ENCODE results near the gene DHRS1.
A peak's percentile ranks its signal among the peaks of the same experiment; 100 is the strongest.

The DHRS1 gene

DNA sequence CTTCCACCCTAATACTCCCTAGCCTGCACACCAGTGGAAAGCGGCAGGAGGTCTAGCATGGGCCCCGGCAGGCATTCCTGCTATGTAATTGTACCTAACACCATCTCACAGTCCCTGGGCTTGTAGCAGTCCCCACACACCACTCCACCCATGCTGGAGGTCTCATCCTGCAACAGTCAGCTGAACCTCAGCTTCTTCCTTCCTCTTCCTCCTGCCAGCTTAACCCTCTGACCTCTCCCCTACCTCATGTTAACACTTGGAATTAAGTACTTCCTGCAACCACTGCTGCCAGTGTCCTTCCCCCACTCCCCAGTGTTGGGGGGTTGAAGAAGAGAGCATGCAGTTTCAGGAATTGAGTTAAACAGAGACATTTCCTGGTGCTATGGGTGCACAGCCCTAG lies 27.7 kb upstream of the DHRS1 start:
- no peak for DNase-seq

DNA sequence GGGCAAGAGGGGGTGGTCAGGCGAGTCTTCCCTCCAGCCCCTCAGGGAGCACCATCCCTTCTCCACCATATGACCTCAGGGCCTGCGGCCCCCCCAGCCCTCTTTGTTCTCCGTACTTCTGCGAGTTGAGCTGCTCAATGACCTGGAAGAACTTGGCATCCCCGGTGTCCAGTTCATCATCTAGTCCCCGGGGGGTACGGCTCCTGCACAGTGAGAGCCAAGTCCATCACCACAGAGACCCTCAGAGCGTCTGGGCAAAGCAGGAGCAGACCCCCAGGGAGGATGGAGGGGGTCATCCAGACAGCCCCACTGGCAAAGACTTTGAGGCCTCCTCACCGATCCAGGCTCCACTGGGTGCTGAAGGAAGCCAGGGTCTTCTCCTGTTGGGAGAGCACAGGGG lies 26.4 kb upstream of the DHRS1 start:
- no peak for DNase-seq

DNA sequence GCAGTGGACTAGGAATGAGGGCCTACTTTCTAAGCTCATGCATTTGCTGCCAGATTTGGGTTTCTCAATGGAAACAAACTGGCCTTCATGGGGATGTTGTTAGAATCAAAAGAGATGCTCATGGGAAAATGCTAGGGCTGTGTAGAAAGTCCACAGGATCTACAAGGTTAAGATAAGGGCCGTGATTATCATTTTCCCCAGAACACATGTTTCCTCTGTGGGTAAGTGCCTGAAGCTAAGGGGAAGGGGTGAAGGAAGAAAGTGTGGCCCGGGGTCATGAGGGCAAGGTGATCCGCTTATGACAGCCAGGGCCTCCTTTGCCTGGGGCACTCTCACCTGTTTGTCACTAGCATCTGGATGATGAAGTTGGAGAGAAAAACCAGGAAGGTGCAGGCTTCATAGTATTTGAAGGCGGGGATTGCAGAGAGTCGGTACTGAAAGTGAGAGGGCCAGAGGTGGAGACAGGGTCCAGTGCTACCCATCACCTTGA lies 25.5 kb upstream of the DHRS1 start:
- DNase-seq: no peak

DNA sequence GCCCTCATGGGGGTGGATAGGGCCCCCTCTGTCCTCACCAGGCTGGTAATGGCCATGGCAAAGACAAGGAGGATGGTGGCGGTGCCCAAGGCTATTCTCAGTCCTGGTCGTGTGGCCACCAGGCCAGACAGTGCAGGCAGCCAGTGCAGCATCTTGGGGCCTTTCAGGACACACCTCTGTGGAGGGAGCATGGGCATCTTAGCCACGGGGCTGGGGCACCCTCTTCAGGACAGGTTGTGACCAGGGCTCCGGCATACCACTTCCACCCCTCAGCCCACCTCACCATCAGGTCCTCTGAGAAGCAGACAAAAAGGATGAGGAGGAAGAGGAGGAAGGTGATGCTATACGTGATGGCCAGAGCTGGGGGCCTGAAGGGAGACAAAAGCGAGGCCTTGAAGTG lies 24.4 kb upstream of the DHRS1 start:
- no peak for DNase-seq

DNA sequence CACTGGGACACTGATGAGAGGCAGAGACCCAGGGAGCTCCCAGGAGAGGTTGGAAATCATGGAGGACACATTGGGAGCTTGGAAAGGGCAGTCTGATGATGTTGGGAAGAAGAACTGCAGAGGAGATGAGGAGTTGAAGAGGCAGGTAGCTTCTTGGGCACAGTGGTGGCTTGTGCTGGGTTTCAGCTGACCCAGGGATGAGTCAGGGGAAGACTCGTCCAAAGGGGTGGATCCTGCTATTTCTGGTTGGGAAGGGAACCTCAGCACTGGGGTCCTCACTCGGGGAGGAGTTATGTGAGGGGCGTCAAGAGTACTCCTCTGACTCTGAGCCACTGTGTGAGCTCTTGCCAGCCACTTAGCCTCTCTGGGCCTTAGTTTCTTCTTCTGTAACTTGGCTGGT lies 23.8 kb upstream of the DHRS1 start:
- DNase-seq: no peak

DNA sequence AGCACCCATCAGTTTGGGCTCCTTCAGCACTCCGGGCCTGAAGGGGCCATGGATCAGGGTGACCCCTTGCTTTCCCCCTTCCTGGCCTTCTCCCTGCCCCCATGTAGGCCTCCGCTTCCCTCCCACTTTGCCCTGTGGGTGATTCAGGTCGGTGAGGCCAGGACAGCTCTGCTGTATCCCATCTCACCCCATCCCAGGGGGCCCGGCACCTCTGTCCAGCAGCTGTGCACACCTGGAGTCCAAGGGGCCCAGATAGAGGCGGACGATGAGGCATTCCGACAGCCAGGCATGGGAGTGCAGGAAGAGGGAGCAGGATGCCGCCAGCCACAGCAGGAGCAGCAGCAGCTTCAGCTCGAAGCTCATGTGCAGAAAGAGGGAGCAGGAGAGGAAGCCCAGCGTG lies 23.1 kb upstream of the DHRS1 start:
- no peak for DNase-seq

DNA sequence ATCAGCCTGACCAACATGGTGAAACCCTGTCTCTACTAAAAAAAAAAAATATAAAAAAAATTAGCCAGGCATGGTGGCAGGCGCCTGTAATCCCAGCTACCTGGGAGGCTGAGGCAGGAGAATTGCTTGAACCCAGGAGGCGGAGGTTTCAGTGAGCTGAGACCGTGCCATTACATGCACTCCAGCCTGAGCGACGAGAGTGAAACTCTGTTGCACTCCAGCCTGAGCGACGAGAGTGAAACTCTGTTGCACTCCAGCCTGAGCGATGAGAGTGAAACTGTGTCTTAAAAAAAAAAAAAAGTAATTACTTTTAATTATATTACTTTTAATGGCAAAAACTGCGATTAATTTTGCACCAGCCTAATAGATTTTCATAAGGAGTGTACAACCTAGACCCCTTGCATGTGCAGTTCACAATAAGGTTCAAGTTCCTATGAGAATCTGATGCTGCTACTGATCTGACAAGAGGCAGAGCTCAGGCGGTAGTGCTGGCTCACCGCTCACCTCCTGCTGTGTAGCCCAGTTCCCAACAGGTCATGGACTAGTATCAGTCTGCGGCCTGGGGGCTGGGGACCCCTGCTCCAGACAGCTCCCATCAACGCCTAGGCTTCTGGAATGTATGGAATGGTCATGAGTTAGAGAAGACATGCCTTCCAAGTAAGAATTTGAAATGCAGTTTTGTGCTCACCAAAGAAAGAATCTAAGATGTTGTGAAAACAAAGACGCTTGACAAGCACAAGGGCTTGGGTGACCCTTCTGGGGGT lies 21.8 kb upstream of the DHRS1 start:
- no peak for DNase-seq

DNA sequence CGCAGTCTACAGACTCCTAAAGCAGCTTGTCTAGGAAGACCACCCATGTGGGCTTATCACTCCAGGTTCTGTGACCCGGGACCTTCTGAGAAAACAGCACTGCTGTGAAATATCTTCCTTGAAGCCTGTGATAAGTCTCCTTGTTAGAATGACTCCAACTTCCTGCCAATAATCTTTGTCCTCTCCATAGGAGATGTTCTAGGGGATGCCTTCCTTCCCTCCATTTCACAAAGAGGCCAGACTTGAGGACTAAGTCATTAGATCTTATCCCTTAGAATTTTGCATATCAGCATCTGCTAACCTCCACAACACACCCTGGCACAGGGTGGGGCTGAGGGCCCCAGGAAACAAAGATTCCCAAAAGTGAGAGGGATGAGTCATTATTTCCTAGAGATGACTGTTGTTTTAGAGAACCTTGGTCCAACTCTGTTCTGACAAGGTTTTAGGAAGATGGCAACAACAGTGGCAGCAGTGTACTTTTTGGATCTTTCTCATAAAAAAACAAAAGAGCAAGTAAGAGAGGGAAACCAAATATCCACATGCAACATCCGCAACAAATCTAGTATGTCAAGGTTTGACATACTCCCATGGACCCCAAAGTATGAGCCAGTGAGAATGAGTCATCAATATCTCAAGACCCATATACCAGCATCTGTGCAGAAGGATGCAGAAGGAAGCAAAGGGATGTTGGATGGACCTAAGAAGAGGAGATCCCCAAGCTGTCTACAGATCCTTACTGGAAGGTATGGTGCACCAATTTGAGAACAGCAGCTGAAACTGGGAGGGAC lies 17.8 kb upstream of the DHRS1 start:
- no peak for DNase-seq

DNA sequence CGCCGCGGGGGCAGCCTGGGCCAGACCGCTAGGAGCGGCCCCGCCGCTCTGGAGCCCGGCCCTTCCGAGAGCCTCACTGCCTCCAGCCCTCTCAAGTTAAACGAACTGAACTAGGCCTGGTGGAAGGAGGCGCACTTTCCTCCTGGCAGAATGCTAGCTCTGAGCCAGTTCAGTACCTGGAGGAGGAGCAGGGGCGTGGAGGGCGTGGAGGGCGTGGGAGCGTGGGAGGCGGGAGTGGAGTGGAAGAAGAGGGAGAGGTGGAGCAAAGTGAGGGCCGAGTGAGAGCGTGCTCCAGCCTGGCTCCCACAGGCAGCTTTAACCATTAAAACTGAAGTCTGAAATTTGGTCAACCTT lies 17.0 kb upstream of the DHRS1 start:
- DNase-seq: no peak

DNA sequence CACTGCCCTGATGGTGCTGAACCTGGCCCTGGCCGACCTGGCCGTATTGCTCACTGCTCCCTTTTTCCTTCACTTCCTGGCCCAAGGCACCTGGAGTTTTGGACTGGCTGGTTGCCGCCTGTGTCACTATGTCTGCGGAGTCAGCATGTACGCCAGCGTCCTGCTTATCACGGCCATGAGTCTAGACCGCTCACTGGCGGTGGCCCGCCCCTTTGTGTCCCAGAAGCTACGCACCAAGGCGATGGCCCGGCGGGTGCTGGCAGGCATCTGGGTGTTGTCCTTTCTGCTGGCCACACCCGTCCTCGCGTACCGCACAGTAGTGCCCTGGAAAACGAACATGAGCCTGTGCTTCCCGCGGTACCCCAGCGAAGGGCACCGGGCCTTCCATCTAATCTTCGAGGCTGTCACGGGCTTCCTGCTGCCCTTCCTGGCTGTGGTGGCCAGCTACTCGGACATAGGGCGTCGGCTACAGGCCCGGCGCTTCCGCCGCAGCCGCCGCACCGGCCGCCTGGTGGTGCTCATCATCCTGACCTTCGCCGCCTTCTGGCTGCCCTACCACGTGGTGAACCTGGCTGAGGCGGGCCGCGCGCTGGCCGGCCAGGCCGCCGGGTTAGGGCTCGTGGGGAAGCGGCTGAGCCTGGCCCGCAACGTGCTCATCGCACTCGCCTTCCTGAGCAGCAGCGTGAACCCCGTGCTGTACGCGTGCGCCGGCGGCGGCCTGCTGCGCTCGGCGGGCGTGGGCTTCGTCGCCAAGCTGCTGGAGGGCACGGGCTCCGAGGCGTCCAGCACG lies 16.4 kb upstream of the DHRS1 start:
- DNase-seq: no peak

DNA sequence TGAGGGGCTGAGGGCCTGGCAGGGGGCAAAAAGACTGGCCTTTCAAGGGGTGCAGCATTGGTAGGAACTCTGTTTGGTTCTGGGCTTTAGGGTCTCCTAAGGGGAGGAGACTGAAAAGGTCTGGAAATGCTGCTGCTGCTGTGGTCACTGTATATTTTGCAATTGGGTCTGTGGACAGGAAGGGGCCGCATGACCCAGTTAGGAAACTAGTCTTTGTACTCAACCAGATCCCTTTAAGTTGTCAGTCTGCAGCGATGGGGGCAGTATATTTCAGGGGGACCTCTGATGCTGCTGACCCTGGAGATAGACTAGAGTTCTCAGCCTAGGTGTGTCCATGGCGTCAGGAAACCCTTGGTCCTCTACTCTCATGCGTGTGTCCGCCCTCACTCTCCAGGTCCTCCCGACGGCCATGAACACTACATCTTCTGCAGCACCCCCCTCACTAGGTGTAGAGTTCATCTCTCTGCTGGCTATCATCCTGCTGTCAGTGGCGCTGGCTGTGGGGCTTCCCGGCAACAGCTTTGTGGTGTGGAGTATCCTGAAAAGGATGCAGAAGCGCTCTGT lies 15.7 kb upstream of the DHRS1 start:
- DNase-seq: no peak

DNA sequence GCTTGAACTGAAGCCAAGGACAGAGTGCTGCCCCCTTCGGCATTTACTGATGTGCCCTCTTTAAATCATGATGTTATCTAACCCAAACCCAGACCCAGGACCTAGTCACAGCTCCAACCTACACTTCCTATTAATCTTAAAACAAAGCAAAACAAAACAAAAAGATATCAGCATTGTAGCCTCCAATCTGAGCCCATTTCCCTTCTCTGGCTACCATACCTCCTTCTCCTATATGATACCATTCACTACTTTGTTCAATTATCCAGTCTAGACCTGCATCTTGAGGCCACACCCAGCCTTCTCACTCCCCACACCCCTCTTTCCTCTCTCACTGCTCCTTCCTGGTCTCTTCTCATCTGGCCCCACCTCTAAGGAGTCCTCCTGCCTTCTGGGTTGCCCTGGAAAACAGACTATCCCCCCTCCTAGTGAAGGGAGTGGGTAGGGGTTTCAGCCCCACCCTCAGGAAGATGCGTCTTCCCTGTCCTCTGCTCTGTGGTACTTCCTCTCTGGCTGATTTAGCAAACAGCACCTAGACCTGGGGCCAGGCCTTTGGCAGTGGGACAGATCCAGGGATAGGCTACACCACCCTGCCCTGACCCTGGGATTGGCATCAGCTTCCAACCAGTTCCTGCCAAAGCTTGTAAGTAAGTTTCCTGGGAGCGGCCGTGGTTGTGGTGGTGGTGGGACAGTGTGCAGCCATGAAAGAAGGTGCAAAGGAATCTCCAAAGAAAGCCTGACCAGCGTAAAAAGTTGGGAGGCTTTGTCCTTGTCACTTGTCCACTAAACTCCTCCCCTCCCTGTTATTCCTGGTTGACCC lies 15.0 kb upstream of the DHRS1 start:
- DNase-seq: no peak

DNA sequence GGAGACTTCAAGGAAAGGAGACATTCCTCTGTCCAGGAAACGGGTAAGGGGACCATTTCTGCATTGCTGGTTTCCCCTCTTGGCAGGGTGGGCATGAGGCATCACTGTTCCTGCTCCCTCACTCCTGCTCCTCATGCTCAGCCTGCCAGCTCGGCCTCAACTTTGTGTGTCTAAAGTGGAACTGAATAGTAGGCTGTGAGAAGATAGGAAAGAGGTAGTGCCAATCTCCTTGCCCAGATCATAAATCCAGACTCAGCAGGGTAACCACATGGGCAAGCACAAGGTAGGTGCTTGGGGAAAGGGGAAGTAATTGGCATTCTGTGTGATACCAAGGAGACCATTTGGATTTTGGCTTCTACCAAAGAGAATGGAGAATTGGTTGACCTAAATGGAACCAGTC lies 14.3 kb upstream of the DHRS1 start:
- DNase-seq: no peak

DNA sequence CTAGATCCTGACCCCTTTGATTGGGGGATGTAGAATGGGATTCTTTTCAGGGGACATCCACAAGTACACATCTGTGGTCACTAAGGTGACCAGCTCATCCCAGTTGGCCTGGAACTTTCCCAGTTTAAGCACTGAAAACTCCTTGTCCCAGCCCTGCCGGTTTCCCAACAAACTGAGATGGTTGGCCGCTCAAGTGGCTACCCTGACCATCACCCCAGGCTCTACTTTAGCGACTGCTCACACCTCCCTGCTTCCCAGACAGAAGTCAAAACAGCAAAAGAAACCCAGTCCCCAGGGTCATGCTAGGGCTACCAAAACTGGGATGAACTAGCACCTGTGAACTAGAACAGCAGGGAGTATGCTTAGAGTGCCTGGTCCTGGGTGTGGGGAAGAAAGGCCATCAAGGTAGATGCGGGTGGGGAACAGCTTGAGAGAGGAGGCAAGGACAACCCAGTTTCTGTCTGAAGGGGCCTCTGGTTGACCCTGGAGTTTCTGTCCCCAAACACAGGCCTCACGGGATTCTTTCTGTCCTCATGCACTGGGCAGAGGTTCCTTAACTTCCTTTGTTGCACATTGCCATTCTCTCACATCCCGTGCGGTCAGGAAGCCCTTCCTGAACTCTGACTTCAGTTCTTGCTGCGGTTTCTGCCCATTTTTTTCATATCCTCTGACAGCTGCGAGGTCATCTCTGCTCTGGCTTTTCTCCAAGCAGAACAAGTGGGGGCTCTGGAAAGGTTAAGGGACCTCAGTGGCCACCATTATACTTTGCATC lies 13.3 kb upstream of the DHRS1 start:
- no peak for DNase-seq

DNA sequence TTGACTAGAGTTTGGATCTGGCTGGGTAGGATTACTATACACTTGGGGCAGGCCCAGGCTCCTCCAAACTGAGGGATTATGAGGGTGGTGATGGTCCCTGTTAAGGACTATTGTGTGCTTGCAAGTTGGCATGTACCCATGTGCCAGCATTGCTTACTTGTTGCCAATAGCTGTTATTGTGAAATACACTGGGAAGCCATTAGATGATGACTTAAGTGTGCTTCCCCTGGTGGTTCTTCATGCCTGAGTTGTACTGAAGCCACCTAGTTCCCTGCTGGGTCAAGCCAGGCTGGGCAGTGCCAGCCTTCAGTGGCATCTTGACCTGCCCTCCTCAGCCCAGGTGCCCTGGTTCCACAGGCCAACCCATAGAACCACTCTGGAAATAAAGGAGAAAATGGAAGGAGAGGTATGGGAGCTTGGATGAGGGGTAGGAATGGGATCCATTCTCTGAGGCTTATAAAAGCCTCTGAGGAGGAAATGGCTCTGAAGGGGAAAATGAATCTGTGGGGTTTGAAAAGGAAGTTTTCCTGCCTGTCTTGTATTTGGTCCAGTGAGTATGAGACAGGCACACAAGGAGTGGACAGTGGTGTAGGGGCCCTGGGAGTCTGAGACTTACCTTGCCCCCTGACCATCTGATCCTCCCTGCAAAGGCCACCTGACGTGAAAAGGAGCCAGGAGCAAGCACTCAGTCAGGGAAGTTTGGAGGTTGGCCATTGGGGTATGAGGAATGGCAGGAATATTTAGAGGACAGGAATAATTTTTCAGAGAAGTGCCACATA lies 12.4 kb upstream of the DHRS1 start:
- no peak for DNase-seq

DNA sequence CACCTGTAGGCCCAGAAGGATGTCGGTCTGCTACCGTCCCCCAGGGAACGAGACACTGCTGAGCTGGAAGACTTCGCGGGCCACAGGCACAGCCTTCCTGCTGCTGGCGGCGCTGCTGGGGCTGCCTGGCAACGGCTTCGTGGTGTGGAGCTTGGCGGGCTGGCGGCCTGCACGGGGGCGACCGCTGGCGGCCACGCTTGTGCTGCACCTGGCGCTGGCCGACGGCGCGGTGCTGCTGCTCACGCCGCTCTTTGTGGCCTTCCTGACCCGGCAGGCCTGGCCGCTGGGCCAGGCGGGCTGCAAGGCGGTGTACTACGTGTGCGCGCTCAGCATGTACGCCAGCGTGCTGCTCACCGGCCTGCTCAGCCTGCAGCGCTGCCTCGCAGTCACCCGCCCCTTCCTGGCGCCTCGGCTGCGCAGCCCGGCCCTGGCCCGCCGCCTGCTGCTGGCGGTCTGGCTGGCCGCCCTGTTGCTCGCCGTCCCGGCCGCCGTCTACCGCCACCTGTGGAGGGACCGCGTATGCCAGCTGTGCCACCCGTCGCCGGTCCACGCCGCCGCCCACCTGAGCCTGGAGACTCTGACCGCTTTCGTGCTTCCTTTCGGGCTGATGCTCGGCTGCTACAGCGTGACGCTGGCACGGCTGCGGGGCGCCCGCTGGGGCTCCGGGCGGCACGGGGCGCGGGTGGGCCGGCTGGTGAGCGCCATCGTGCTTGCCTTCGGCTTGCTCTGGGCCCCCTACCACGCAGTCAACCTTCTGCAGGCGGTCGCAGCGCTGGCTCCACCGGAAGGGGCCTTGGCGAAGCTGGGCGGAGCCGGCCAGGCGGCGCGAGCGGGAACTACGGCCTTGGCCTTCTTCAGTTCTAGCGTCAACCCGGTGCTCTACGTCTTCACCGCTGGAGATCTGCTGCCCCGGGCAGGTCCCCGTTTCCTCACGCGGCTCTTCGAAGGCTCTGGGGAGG lies 11.3 kb upstream of the DHRS1 start, which contains the start of gene LTB4R:
TSS of gene LTB4R (plus strand) at position 857 of the 959 bp plus-strand sequence. CDS start 4,150 bp downstream, outside the sequence.
- DNase-seq: peak; percentile 70

DNA sequence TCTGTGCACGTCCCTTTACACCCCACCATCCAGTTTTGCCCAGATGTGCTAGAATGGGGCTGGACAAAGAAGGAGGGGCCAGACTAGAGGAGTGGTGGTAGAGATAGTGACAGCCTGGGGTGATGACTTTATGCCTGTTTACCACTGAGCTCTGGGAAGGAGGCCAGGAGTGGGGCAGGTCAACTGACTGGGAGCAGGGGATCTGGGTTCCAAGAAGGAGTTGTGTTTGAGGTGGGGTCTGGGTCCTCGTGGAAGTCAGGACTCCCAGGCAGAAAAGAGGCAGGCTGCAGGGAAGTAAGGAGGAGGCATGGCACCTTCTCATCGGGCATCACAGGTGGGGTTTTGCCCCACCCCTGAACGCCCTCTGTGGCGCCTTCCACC lies 10.7 kb upstream of the DHRS1 start:
- no peak for DNase-seq

DNA sequence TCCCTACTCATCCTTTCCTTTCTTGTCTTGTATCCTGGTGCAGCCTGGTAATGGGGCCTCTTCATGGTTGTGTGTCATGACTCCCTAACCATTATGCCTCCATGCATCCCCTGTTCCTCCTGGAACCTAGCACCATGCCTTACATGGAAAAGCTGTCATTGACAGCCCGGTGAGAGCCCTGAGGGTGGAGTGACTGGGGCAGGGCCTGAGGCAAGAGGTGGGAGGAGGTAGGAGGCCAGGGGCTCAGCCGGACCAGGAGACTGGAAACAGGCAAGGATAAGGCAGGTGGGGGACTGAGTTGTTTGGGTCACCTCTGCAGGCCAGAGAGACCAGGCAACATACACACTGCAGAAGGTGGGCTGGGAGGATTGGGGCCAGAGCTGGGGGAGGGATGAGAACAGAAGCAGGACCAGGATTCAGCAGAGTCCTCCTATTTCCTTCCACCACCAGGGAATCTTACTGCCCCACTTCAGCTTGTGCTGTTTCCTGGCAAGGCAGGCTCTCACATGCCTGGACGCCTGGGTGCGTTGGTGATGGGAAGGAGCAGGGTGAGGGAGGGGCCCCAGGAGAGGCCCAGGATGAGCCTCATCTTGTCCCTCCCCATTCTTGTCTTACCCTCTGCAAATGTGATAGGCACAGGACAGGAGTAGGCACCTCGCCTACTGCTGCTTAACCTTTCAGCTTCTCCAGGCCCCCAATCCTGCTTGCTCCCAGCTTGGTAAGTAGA lies 10.1 kb upstream of the DHRS1 start, which contains the start of gene LTB4R2:
TSS of gene LTB4R2 (plus strand) at position 603 of the 727 bp plus-strand sequence. CDS start 525 bp downstream, outside the sequence.
- no peak for DNase-seq
